Upper lobe of left lung (tissue), 4 donors: ENCODE measurements around the gene IPO9.

Source experiments
- POLR2A ChIP-seq, 4 donors: fragments of 450-650 bp; IDR thresholded peaks; one replicate each; pipeline ENCODE4 v1.5.1; 2016 to 2017; ENCODE audit warnings: antibody characterized with exemption in 4 of 4, mild to moderate bottlenecking in 2 of 4
- TF ChIP-seq, protein P1 (sequence below), 6 experiments: fragments of 450-650 bp in 4 of 6; fragments of 200-600 bp in 2 of 6; sonication (generic) in 2 of 6; IDR thresholded peaks; one replicate each; pipeline ENCODE4 v1.5.1; 2016 to 2019; ENCODE audit warnings: antibody characterized with exemption in 6 of 6

DNA sequence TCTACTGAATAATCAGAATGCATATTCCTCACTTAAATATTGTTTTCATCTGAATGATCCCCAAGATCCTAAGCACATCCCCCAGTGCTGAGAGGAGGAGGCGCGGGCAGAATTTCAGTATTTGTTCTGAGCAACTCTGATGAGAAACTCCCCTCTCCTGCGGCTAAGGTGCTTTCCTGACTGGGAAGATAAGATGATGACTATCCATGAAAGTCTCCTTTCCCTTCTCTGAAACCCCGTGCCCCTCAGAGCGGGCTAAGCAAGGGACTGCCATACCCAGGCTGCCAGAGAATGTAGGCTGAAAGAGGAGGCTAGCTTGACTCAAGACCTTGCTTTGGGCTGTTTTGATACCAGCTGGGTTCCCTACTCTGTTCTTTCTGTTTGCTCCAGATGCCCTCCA, 39.7 kb upstream of the IPO9 start:
- TF ChIP-seq, protein P1, sequence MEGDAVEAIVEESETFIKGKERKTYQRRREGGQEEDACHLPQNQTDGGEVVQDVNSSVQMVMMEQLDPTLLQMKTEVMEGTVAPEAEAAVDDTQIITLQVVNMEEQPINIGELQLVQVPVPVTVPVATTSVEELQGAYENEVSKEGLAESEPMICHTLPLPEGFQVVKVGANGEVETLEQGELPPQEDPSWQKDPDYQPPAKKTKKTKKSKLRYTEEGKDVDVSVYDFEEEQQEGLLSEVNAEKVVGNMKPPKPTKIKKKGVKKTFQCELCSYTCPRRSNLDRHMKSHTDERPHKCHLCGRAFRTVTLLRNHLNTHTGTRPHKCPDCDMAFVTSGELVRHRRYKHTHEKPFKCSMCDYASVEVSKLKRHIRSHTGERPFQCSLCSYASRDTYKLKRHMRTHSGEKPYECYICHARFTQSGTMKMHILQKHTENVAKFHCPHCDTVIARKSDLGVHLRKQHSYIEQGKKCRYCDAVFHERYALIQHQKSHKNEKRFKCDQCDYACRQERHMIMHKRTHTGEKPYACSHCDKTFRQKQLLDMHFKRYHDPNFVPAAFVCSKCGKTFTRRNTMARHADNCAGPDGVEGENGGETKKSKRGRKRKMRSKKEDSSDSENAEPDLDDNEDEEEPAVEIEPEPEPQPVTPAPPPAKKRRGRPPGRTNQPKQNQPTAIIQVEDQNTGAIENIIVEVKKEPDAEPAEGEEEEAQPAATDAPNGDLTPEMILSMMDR (IDR thresholded peaks at IDR 0.05), result no peak
- TF ChIP-seq POLR2A (IDR thresholded peaks at IDR 0.05), result no peak
